RWPE2 (cell line): Measurements from ENCODE around the gene SPATA20.

Source experiments
- ATAC-seq: fragments of 200-7000 bp; cut with Tn5 transposase; 3 replicates; pipeline ENCODE4 v1.9.1; 2021; ENCODE audit warnings: low read depth
- DNase-seq: peaks from one replicate; pipeline ENCODE4 v3.0.0-alpha.2; 2020; ENCODE audit warnings: low spot score
- H3K27ac ChIP-seq: fragments of 450-650 bp; 2 replicates; pipeline ENCODE4 v1.5.1; 2017; ENCODE audit warnings: mild to moderate bottlenecking; ENCODE audit not compliant: poor library complexity, severe bottlenecking
- H3K27me3 ChIP-seq: fragments of 250-450 bp; sonication (Bioruptor Pico); 2 replicates; pipeline ENCODE4 v1.5.1; 2021; ENCODE audit warnings: mild to moderate bottlenecking, moderate library complexity; ENCODE audit not compliant: insufficient read depth, poor library complexity, severe bottlenecking
- H3K36me3 ChIP-seq: fragments of 250-450 bp; sonication (Bioruptor Pico); 2 replicates; pipeline ENCODE4 v1.5.1; 2020; ENCODE audit warnings: low read depth, mild to moderate bottlenecking, moderate library complexity
- H3K4me1 ChIP-seq: fragments of 250-450 bp; sonication (Bioruptor Pico); 2 replicates; pipeline ENCODE4 v1.5.1; 2021; ENCODE audit warnings: mild to moderate bottlenecking, moderate library complexity; ENCODE audit not compliant: insufficient read depth, poor library complexity, severe bottlenecking
- H3K4me3 ChIP-seq: fragments of 250-450 bp; sonication (Bioruptor Pico); 2 replicates; pipeline ENCODE4 v1.5.1; 2021; ENCODE audit warnings: mild to moderate bottlenecking, moderate library complexity; ENCODE audit not compliant: severe bottlenecking
- H3K9me3 ChIP-seq: fragments of 250-450 bp; sonication (Bioruptor Pico); 2 replicates; pipeline ENCODE4 v1.5.1; 2021; ENCODE audit warnings: mild to moderate bottlenecking, moderate library complexity; ENCODE audit not compliant: severe bottlenecking
- TF ChIP-seq, protein P1 (sequence below): fragments of 450-650 bp; IDR thresholded peaks from one replicate; pipeline ENCODE4 v1.5.1; 2017; ENCODE audit warnings: mild to moderate bottlenecking, moderate library complexity; ENCODE audit not compliant: poor library complexity, severe bottlenecking

SPATA20 gene

DNA sequence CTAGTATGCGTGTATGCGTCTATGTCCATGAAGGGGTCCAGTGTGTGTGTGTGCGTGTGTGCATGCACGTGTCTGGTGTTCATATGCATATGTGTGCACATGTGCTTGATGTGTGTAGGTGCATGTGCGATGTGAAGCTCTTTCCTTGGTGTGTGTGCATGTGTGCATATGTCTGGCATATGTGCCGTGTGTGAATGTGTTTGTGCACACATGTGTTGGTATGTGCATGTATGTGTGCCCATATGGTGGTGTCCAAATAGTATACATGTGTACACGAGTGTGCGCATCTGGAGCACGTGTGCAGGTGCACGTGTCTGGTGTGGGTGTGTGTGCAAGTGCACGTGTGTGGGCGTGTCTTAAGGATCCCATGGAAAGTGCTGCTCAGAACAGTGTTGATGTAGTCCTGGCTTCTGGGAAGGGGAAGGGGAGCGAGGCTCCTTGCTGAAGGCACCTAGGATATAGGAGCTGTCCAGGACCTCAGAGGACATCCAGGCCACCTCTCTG lies 30.5 kb downstream of the SPATA20 start:
- Histone ChIP-seq H3K36me3 (no peaks in the 10 kb centered on the region), H3K27ac (no peak overlapping the region), H3K4me1 (no peaks in the 10 kb centered on the region), H3K4me3 (no peak overlapping the region), H3K27me3 (no peaks in the 10 kb centered on the region), H3K9me3 (no peaks in the 10 kb centered on the region)
- ATAC-seq: no peak
- no peak for DNase-seq
- TF ChIP-seq, protein P1, sequence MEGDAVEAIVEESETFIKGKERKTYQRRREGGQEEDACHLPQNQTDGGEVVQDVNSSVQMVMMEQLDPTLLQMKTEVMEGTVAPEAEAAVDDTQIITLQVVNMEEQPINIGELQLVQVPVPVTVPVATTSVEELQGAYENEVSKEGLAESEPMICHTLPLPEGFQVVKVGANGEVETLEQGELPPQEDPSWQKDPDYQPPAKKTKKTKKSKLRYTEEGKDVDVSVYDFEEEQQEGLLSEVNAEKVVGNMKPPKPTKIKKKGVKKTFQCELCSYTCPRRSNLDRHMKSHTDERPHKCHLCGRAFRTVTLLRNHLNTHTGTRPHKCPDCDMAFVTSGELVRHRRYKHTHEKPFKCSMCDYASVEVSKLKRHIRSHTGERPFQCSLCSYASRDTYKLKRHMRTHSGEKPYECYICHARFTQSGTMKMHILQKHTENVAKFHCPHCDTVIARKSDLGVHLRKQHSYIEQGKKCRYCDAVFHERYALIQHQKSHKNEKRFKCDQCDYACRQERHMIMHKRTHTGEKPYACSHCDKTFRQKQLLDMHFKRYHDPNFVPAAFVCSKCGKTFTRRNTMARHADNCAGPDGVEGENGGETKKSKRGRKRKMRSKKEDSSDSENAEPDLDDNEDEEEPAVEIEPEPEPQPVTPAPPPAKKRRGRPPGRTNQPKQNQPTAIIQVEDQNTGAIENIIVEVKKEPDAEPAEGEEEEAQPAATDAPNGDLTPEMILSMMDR: no peak

DNA sequence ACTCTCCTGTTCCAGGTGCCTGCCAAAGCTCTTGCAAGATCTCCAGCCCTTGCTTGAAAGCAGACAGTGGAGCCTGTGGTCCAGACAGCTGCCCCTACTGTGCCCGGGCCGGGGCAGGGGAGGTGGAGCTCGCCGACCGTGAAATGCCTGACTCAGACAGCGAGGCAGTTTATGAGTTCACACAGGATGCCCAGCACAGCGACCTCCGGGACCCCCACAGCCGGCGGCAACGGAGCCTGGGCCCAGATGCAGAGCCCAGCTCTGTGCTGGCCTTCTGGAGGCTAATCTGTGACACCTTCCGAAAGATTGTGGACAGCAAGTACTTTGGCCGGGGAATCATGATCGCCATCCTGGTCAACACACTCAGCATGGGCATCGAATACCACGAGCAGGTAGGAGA lies 31.2 kb downstream of the SPATA20 start:
- H3K27me3 ChIP-seq: no peaks in the 10 kb centered on the region
- H3K9me3 ChIP-seq: no peaks in the 10 kb centered on the region
- TF ChIP-seq, protein P1: no peak
- H3K27ac ChIP-seq: no peak overlapping the region
- no peaks in the 10 kb centered on the region for H3K4me1 ChIP-seq
- DNase-seq: no peak
- ATAC-seq: no peak
- no peaks in the 10 kb centered on the region for H3K36me3 ChIP-seq
- no peak overlapping the region for H3K4me3 ChIP-seq

DNA sequence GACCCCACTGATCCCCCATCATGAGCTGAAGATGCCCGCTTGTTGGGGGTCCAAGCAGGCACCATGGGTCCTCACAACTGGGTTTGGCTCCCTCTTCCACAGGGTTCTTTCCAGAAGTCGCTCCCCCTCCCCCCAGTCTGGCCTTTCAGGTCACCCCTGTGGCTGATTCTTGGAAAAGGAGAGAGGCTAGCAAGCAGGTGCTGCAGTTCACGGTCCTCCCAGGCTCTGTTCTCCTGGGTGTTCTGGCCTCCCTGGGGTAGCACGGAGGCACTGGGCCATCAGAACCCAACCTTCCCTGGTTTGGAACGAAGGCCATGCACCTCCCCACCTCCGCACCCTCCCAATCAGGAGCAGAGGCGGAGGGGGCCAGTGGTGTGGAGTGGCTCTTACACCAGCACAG lies 32.4 kb downstream of the SPATA20 start:
- ATAC-seq (no peak), DNase-seq (no peak)
- no peaks in the 10 kb centered on the region for H3K36me3 ChIP-seq
- TF ChIP-seq, protein P1: no peak
- no peaks in the 10 kb centered on the region for H3K9me3 ChIP-seq
- no peaks in the 10 kb centered on the region for H3K27me3 ChIP-seq
- H3K27ac ChIP-seq: no peak overlapping the region
- H3K4me1 ChIP-seq: no peaks in the 10 kb centered on the region
- no peak overlapping the region for H3K4me3 ChIP-seq

- TF ChIP-seq, protein P1: no peak
- DNase-seq (no peak), ATAC-seq (no peak)
- Histone ChIP-seq H3K27me3 (no peaks in the 10 kb centered on the region), H3K4me3 (no peak overlapping the region), H3K27ac (no peak overlapping the region), H3K9me3 (no peaks in the 10 kb centered on the region), H3K36me3 (no peaks in the 10 kb centered on the region), H3K4me1 (peaks cover 4% of the 10 kb centered on the region)
Measured at GRCh38 chr17:50580646-50581045, 33.7 kb downstream of the SPATA20 start.

DNA sequence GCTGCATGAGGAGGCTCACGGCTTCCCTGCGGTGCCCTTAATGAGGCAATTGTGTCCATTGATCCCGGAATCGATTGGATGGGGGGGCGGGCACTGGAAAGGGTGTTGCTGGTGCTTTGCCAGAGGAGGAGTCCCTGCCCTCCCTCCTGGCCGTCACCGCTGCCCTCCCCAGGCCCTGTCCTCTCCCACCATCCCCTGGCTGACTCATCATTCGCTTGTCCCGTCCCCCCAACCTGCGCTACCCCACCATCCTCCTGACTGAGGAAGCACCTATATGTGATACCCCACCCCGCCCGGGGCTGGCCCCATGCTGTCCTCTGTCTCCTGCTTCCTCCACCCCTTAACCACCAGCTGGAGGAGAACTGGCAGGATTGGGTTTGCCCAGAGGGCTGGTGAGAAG lies 34.3 kb downstream of the SPATA20 start:
- Histone ChIP-seq H3K27me3 (no peaks in the 10 kb centered on the region), H3K9me3 (no peaks in the 10 kb centered on the region), H3K36me3 (no peaks in the 10 kb centered on the region), H3K27ac (no peak overlapping the region), H3K4me3 (no peak overlapping the region), H3K4me1 (peaks cover 4% of the 10 kb centered on the region)
- DNase-seq (no peak), ATAC-seq (no peak)
- TF ChIP-seq, protein P1: no peak
